GM10248 (cell line): Measurements from ENCODE around the gene MBD6.
A peak's percentile ranks its signal among the peaks of the same experiment; 100 is the strongest.

Experiments
- CTCF ChIA-PET: fragments of 300-600 bp; sonication (Branson Sonifier 250); formaldehyde crosslinking; extraction: SDS; loops from one replicate; lab custom pipeline; 2021; ENCODE audit warnings: antibody characterized with exemption; lab: Yijun Ruan, JAX
- POLR2A ChIA-PET: fragments of 350-650 bp; sonication (Branson Sonifier 250); formaldehyde crosslinking; extraction: SDS; loops from one replicate; lab custom pipeline; 2020; ENCODE audit warnings: antibody characterized with exemption; lab: Yijun Ruan, JAX
- DNase-seq: peaks from one replicate; pipeline ENCODE4 v3.0.0; 2012; ENCODE audit errors: extremely low spot score
- CTCF ChIP-seq: IDR thresholded peaks from 2 replicates; pipeline ENCODE4 v1.5.1; 2012; ENCODE audit warnings: mild to moderate bottlenecking, low read depth; ENCODE audit errors: extremely low read depth, missing control alignments, control extremely low read depth

MBD6 gene

GRCh38 chr12:57548488-57548887, 25.9 kb downstream of the MBD6 start:
- ChIA-PET CTCF (no interaction called here), POLR2A (interaction anchor here (1.0 kb wide), 1 partner anchor 28 kb away, joined by 3 read pairs; the partner anchor contains the start of gene DDIT3)
- no peak for DNase-seq
- TF ChIP-seq CTCF: no peak

- ChIA-PET POLR2A (no interaction called here), CTCF (no interaction called here)
- no peak for DNase-seq
- TF ChIP-seq CTCF: no peak
These were observed 26.7 kb downstream of the MBD6 start for GRCh38 chr12:57549203-57549908.

GRCh38 chr12:57549909-57550640, 27.5 kb downstream of the MBD6 start, which contains the start of gene KIF5A:
Gene KIF5A, plus strand, starts transcription at chr12:57550044. Its CDS starts 228 bp downstream, at chr12:57550272.
- TF ChIP-seq CTCF: no peak
- ChIA-PET POLR2A (no interaction called here), CTCF (no interaction called here)
- DNase-seq: peak; percentile 77

- ChIA-PET CTCF (no interaction called here), POLR2A (no interaction called here)
- TF ChIP-seq CTCF: no peak
- DNase-seq: no peak
These were observed 28.3 kb downstream of the MBD6 start for GRCh38 chr12:57550641-57551549.

GRCh38 chr12:57551637-57552305, 29.1 kb downstream of the MBD6 start:
- ChIA-PET CTCF (interaction anchor here (4.1 kb wide), 1 partner anchor 32 kb away, joined by 27 read pairs; no protein-coding TSS in a partner anchor), POLR2A (no interaction called here)
- no peak for TF ChIP-seq CTCF
- no peak for DNase-seq

- no peak for TF ChIP-seq CTCF
- CTCF ChIA-PET: interaction anchor here (0.7 to 4.1 kb wide), 4 partner anchors 19 to 81 kb away, joined by 3 to 27 read pairs (median 4); partner anchors contain the start of gene B4GALNT1
These were observed 29.7 kb downstream of the MBD6 start for GRCh38 chr12:57552306-57552651.

More at GRCh38 chr12:57552306-57552651, 29.7 kb downstream of the MBD6 start:
- DNase-seq: no peak
- POLR2A ChIA-PET: no interaction called here
